Mesendoderm (in vitro differentiated cells): ENCODE measurements around the gene MTCH1.

Source experiments
- DNase-seq: peaks from one replicate; pipeline ENCODE4 v3.0.0; 2013
- H2AK5ac ChIP-seq: 2 replicates; pipeline ENCODE4 v1.6.1; 2013; ENCODE audit warnings: low read length, inconsistent platforms
- H2BK120ac ChIP-seq: 2 replicates; pipeline ENCODE4 v1.6.1; 2013; ENCODE audit warnings: low read depth, mild to moderate bottlenecking, low read length, moderate library complexity, mixed read lengths
- H2BK15ac ChIP-seq: replicated peaks from 2 replicates; pipeline ENCODE4 v1.6.1; 2013; ENCODE audit warnings: low read depth, mild to moderate bottlenecking, moderate library complexity
- H2BK5ac ChIP-seq: 2 replicates; pipeline ENCODE4 v1.6.1; 2013; ENCODE audit warnings: low read length, inconsistent platforms
- H3K18ac ChIP-seq: 2 replicates; pipeline ENCODE4 v1.6.1; 2013; ENCODE audit warnings: mild to moderate bottlenecking, low read length, mixed read lengths
- H3K23ac ChIP-seq: one replicate; pipeline ENCODE4 v1.6.1; 2013; ENCODE audit warnings: low read length
- H3K27ac ChIP-seq: 2 replicates; pipeline ENCODE4 v1.5.1; 2013; ENCODE audit warnings: low read depth, mild to moderate bottlenecking, inconsistent platforms, low read length, moderate library complexity
- H3K27me3 ChIP-seq: 2 replicates; pipeline ENCODE4 v1.6.1; 2013; ENCODE audit warnings: low read length, control low read depth, mild to moderate bottlenecking, inconsistent platforms; ENCODE audit not compliant: insufficient read depth, poor library complexity
- H3K36me3 ChIP-seq: 2 replicates; pipeline ENCODE4 v1.6.1; 2013; ENCODE audit warnings: low read length, inconsistent platforms; ENCODE audit not compliant: control insufficient read depth, insufficient read depth
- H3K4ac ChIP-seq: one replicate; pipeline ENCODE4 v1.6.1; 2013; ENCODE audit warnings: low read depth, mild to moderate bottlenecking, low read length, moderate library complexity
- H3K4me1 ChIP-seq: 2 replicates; pipeline ENCODE4 v1.6.1; 2013; ENCODE audit warnings: low read depth, low read length, inconsistent platforms; ENCODE audit not compliant: control insufficient read depth
- H3K4me2 ChIP-seq: 2 replicates; pipeline ENCODE4 v1.6.1; 2013; ENCODE audit warnings: low read length
- H3K4me3 ChIP-seq: 2 replicates; pipeline ENCODE4 v1.5.1; 2013; ENCODE audit warnings: mild to moderate bottlenecking, low read length
- H3K56ac ChIP-seq: one replicate; pipeline ENCODE4 v1.6.1; 2013; ENCODE audit warnings: low read length
- H3K79me1 ChIP-seq: 2 replicates; pipeline ENCODE4 v1.6.1; 2013; ENCODE audit warnings: low read length, inconsistent platforms
- H3K79me2 ChIP-seq: 2 replicates; pipeline ENCODE4 v1.6.1; 2013; ENCODE audit warnings: mild to moderate bottlenecking, low read length; ENCODE audit not compliant: control insufficient read depth, insufficient read depth
- H3K9ac ChIP-seq: 2 replicates; pipeline ENCODE4 v1.6.1; 2013; ENCODE audit warnings: low read length, inconsistent platforms
- H4K5ac ChIP-seq: one replicate; pipeline ENCODE4 v1.6.1; 2013; ENCODE audit warnings: low read length
- H4K8ac ChIP-seq: one replicate; pipeline ENCODE4 v1.6.1; 2013; ENCODE audit warnings: low read depth, mild to moderate bottlenecking, control low read depth, low read length, moderate library complexity
- WGBS: extraction: QIAGEN DNeasy Blood & Tissue Kit; methylation state at CpG from one replicate; pipeline ENCODE4 v1.1.7; 2013; ENCODE audit warnings: low lambda C conversion rate, missing lambda C conversion rate; ENCODE audit not compliant: insufficient coverage; ENCODE audit errors: extremely low coverage; 5-methylcytosine and 5-hydroxymethylcytosine counted together

Gene MTCH1

GRCh38 chr6:36971921-36972673 is 13.9 kb downstream of the MTCH1 start:
- Histone ChIP-seq H2BK15ac (no peak overlapping the region), H3K4me1 (no peaks in the 10 kb centered on the region), H3K4me2 (no peak overlapping the region), H3K4me3 (no peak overlapping the region), H4K8ac (no peak overlapping the region), H2BK120ac (no peak overlapping the region), H2BK5ac (no peak overlapping the region), H3K18ac (no peak overlapping the region), H3K36me3 (peaks cover 62% of the 10 kb centered on the region), H3K23ac (no peak overlapping the region), H3K9ac (no peak overlapping the region), H3K79me2 (no peaks in the 10 kb centered on the region), H3K79me1 (peaks cover 3% of the 10 kb centered on the region), H4K5ac (no peak overlapping the region), H3K56ac (no peak overlapping the region), H3K27ac (no peak overlapping the region), H3K27me3 (no peaks in the 10 kb centered on the region), H3K4ac (no peak overlapping the region), H2AK5ac (no peak overlapping the region)
- DNase-seq = no peak
- WGBS = no CpG with 5 or more reads among the region's 14 CpGs

- no peak overlapping the region for H2BK120ac ChIP-seq
- H3K27ac ChIP-seq = no peak overlapping the region
- H3K4me1 ChIP-seq = no peaks in the 10 kb centered on the region
- H3K36me3 ChIP-seq = peaks cover 57% of the 10 kb centered on the region
- H3K4ac ChIP-seq = no peak overlapping the region
- H2BK5ac ChIP-seq = no peak overlapping the region
- no peak for DNase-seq
- no peak overlapping the region for H2AK5ac ChIP-seq
- no peak overlapping the region for H3K4me2 ChIP-seq
- no peak overlapping the region for H3K18ac ChIP-seq
- no CpG with 5 or more reads among the region's 17 CpGs for WGBS
- no peaks in the 10 kb centered on the region for H3K79me1 ChIP-seq
- no peak overlapping the region for H3K56ac ChIP-seq
- H3K79me2 ChIP-seq = no peaks in the 10 kb centered on the region
- no peak overlapping the region for H2BK15ac ChIP-seq
- H3K9ac ChIP-seq = no peak overlapping the region
- no peak overlapping the region for H3K4me3 ChIP-seq
- no peak overlapping the region for H4K5ac ChIP-seq
- H3K27me3 ChIP-seq = no peaks in the 10 kb centered on the region
- no peak overlapping the region for H4K8ac ChIP-seq
- H3K23ac ChIP-seq = no peak overlapping the region
These were observed 14.8 kb downstream of the MTCH1 start for GRCh38 chr6:36970892-36971842.

- Histone ChIP-seq H3K4me1 (no peaks in the 10 kb centered on the region), H3K23ac (no peak overlapping the region), H3K36me3 (peaks cover 48% of the 10 kb centered on the region), H3K4ac (no peak overlapping the region), H3K4me2 (no peak overlapping the region), H3K27ac (no peak overlapping the region), H2BK120ac (no peak overlapping the region), H3K9ac (no peak overlapping the region), H4K8ac (no peak overlapping the region), H2BK15ac (no peak overlapping the region), H3K27me3 (no peaks in the 10 kb centered on the region), H2BK5ac (no peak overlapping the region), H3K79me2 (no peaks in the 10 kb centered on the region), H2AK5ac (no peak overlapping the region), H3K56ac (no peak overlapping the region), H3K79me1 (no peaks in the 10 kb centered on the region), H3K4me3 (no peak overlapping the region), H3K18ac (no peak overlapping the region), H4K5ac (no peak overlapping the region)
- WGBS = no CpG with 5 or more reads among the region's 17 CpGs
- no peak for DNase-seq
These were observed 15.8 kb downstream of the MTCH1 start for GRCh38 chr6:36969988-36970891.

GRCh38 chr6:36969240-36969691 is 16.7 kb downstream of the MTCH1 start:
- Histone ChIP-seq H3K79me1 (no peaks in the 10 kb centered on the region), H2BK120ac (no peak overlapping the region), H4K8ac (no peak overlapping the region), H4K5ac (no peak overlapping the region), H3K27me3 (no peaks in the 10 kb centered on the region), H3K18ac (no peak overlapping the region), H3K79me2 (no peaks in the 10 kb centered on the region), H3K56ac (no peak overlapping the region), H2BK15ac (no peak overlapping the region), H3K27ac (no peak overlapping the region), H2BK5ac (no peak overlapping the region), H3K9ac (no peak overlapping the region), H3K4ac (no peak overlapping the region), H3K4me3 (no peak overlapping the region), H2AK5ac (no peak overlapping the region), H3K23ac (no peak overlapping the region), H3K36me3 (peaks cover 43% of the 10 kb centered on the region), H3K4me2 (no peak overlapping the region), H3K4me1 (no peaks in the 10 kb centered on the region)
- DNase-seq = no peak
- WGBS = no CpG with 5 or more reads among the region's 14 CpGs

GRCh38 chr6:36968266-36968977 is 17.6 kb downstream of the MTCH1 start:
- no peaks in the 10 kb centered on the region for H3K79me1 ChIP-seq
- no peak overlapping the region for H3K4me3 ChIP-seq
- H3K18ac ChIP-seq = no peak overlapping the region
- no peaks in the 10 kb centered on the region for H3K79me2 ChIP-seq
- H3K9ac ChIP-seq = no peak overlapping the region
- H3K4me2 ChIP-seq = no peak overlapping the region
- no peak overlapping the region for H2BK15ac ChIP-seq
- H4K8ac ChIP-seq = no peak overlapping the region
- no peak overlapping the region for H3K56ac ChIP-seq
- no CpG with 5 or more reads among the region's 16 CpGs for WGBS
- peaks cover 41% of the 10 kb centered on the region for H3K36me3 ChIP-seq
- no peak overlapping the region for H3K27ac ChIP-seq
- H3K4me1 ChIP-seq = no peaks in the 10 kb centered on the region
- no peak overlapping the region for H3K4ac ChIP-seq
- no peak overlapping the region for H3K23ac ChIP-seq
- H2BK5ac ChIP-seq = no peak overlapping the region
- no peak overlapping the region for H2BK120ac ChIP-seq
- DNase-seq = no peak
- no peaks in the 10 kb centered on the region for H3K27me3 ChIP-seq
- H2AK5ac ChIP-seq = no peak overlapping the region
- H4K5ac ChIP-seq = no peak overlapping the region
